Activated naive CD8-positive, alpha-beta T cell treated with anti-CD3 and anti-CD28 coated beads, Interleukin-2, amount 50 U/mL, for 24 hours (primary cell): ENCODE data around the gene ANO8.
A peak's percentile ranks its signal among the peaks of the same experiment; 100 is the strongest.
"Not testable (repeated sequence)": the region's sequence is repeated elsewhere in the genome, so short reads cannot be mapped to it uniquely, and the experiment has no call there.

Source experiments
- ATAC-seq: fragments of 150-1000 bp; cut with Tn5 transposase; one replicate; pipeline ENCODE4 v1.10.0; 2021
- DNase-seq: peaks from one replicate; pipeline ENCODE4 v3.0.0; 2021
- H3K27ac Mint-ChIP-seq: one replicate; pipeline ENCODE4 v1.8.0; 2021; ENCODE audit warnings: mild to moderate bottlenecking, mixed read lengths
- H3K27me3 Mint-ChIP-seq: one replicate; pipeline ENCODE4 v1.8.0; 2021; ENCODE audit warnings: mixed read lengths
- H3K36me3 Mint-ChIP-seq: one replicate; pipeline ENCODE4 v1.8.0; 2021; ENCODE audit warnings: low read depth, mixed read lengths
- H3K4me1 Mint-ChIP-seq: one replicate; pipeline ENCODE4 v1.8.0; 2021; ENCODE audit warnings: mixed read lengths
- H3K4me3 Mint-ChIP-seq: one replicate; pipeline ENCODE4 v1.8.0; 2021; ENCODE audit warnings: mild to moderate bottlenecking, moderate library complexity, mixed read lengths
- H3K9me3 Mint-ChIP-seq: one replicate; pipeline ENCODE4 v1.8.0; 2021; ENCODE audit warnings: mixed read lengths

Gene ANO8

GRCh38 chr19:17334414-17335409, at the start of gene ANO8:
Gene ANO8, minus strand, starts transcription at chr19:17334855. Its CDS starts 185 bp downstream, at chr19:17334670.
- Mint-ChIP-seq H3K4me3 (peak within 1 kb of the TSS; percentile 81), H3K36me3 (no peaks in the 10 kb centered on the region), H3K27me3 (no peaks in the 10 kb centered on the region), H3K27ac (peak within 1 kb of the TSS; percentile 79), H3K4me1 (peaks cover 33% of the 10 kb centered on the region), H3K9me3 (no peaks in the 10 kb centered on the region)
- ATAC-seq, result peak; percentile 51
- DNase-seq, result peak; percentile 97

GRCh38 chr19:17380426-17381138, 45.9 kb upstream of the ANO8 start:
- H3K27ac Mint-ChIP-seq, result no peak overlapping the region
- no peak overlapping the region for H3K4me3 Mint-ChIP-seq
- H3K36me3 Mint-ChIP-seq, result peaks cover 2% of the 10 kb centered on the region
- DNase-seq (no peak), ATAC-seq (no peak)
- H3K9me3 Mint-ChIP-seq, result no peaks in the 10 kb centered on the region
- peaks cover 4% of the 10 kb centered on the region for H3K27me3 Mint-ChIP-seq
- H3K4me1 Mint-ChIP-seq, result peaks cover 13% of the 10 kb centered on the region

GRCh38 chr19:17379221-17379631, 44.6 kb upstream of the ANO8 start:
- no peak for DNase-seq
- Mint-ChIP-seq H3K27me3 (peaks cover 4% of the 10 kb centered on the region), H3K9me3 (no peaks in the 10 kb centered on the region), H3K4me3 (no peak overlapping the region), H3K27ac (no peak overlapping the region), H3K4me1 (peaks cover 13% of the 10 kb centered on the region), H3K36me3 (peaks cover 2% of the 10 kb centered on the region)
- no peak for ATAC-seq

- H3K27ac Mint-ChIP-seq, result no peak overlapping the region
- H3K27me3 Mint-ChIP-seq, result peaks cover 6% of the 10 kb centered on the region
- peaks cover 2% of the 10 kb centered on the region for H3K36me3 Mint-ChIP-seq
- ATAC-seq, result no peak
- H3K4me3 Mint-ChIP-seq, result no peak overlapping the region
- H3K9me3 Mint-ChIP-seq, result no peaks in the 10 kb centered on the region
- no peak for DNase-seq
- H3K4me1 Mint-ChIP-seq, result peaks cover 12% of the 10 kb centered on the region
Measured at GRCh38 chr19:17378271-17378670, 43.6 kb upstream of the ANO8 start.

GRCh38 chr19:17376935-17377600, 42.4 kb upstream of the ANO8 start, which contains the start of gene PLVAP:
Gene PLVAP, minus strand, starts transcription at chr19:17377342. Its CDS starts 54 bp downstream, at chr19:17377288.
- ATAC-seq (no peak), DNase-seq (no peak)
- peaks cover 2% of the 10 kb centered on the region for H3K36me3 Mint-ChIP-seq
- no peaks in the 10 kb centered on the region for H3K9me3 Mint-ChIP-seq
- peaks cover 6% of the 10 kb centered on the region for H3K27me3 Mint-ChIP-seq
- no peak within 1 kb of the TSS for H3K4me3 Mint-ChIP-seq
- no peak within 1 kb of the TSS for H3K27ac Mint-ChIP-seq
- H3K4me1 Mint-ChIP-seq, result peaks cover 2% of the 10 kb centered on the region

- DNase-seq (no peak), ATAC-seq (no peak)
- peak overlapping the region; percentile 5 for H3K4me3 Mint-ChIP-seq
- no peaks in the 10 kb centered on the region for H3K9me3 Mint-ChIP-seq
- no peak overlapping the region for H3K27ac Mint-ChIP-seq
- H3K36me3 Mint-ChIP-seq, result no peaks in the 10 kb centered on the region
- peaks cover 7% of the 10 kb centered on the region for H3K4me1 Mint-ChIP-seq
- peaks cover 10% of the 10 kb centered on the region for H3K27me3 Mint-ChIP-seq
Measured at GRCh38 chr19:17370026-17370587, 35.5 kb upstream of the ANO8 start.

- Mint-ChIP-seq H3K27ac (no peak overlapping the region), H3K27me3 (peaks cover 10% of the 10 kb centered on the region), H3K9me3 (no peaks in the 10 kb centered on the region), H3K4me1 (peaks cover 5% of the 10 kb centered on the region), H3K36me3 (no peaks in the 10 kb centered on the region), H3K4me3 (no peak overlapping the region)
- ATAC-seq, result no peak
- no peak for DNase-seq
Measured at GRCh38 chr19:17365361-17365760, 30.7 kb upstream of the ANO8 start.

GRCh38 chr19:17363852-17364605, 29.4 kb upstream of the ANO8 start:
- not testable (repeated sequence) for ATAC-seq, DNase-seq, H3K9me3 Mint-ChIP-seq, H3K27me3 Mint-ChIP-seq, H3K36me3 Mint-ChIP-seq, H3K4me1 Mint-ChIP-seq, H3K27ac Mint-ChIP-seq, H3K4me3 Mint-ChIP-seq

- no peak for ATAC-seq
- Mint-ChIP-seq H3K4me1 (no peaks in the 10 kb centered on the region), H3K27ac (no peak overlapping the region)
Measured at GRCh38 chr19:17359905-17360800, 25.5 kb upstream of the ANO8 start.

GRCh38 chr19:17358395-17358794, 23.7 kb upstream of the ANO8 start:
- H3K27ac Mint-ChIP-seq, result no peak overlapping the region
- no peaks in the 10 kb centered on the region for H3K9me3 Mint-ChIP-seq
- H3K4me3 Mint-ChIP-seq, result no peak overlapping the region

More at GRCh38 chr19:17359905-17360800, 25.5 kb upstream of the ANO8 start:
- no peak for DNase-seq
- Mint-ChIP-seq H3K27me3 (peaks cover 4% of the 10 kb centered on the region), H3K9me3 (no peaks in the 10 kb centered on the region), H3K4me3 (no peak overlapping the region), H3K36me3 (no peaks in the 10 kb centered on the region)

GRCh38 chr19:17357724-17358123, 23.1 kb upstream of the ANO8 start:
- H3K27ac Mint-ChIP-seq, result no peak overlapping the region
- DNase-seq (no peak), ATAC-seq (no peak)
- H3K4me1 Mint-ChIP-seq, result no peaks in the 10 kb centered on the region
- H3K36me3 Mint-ChIP-seq, result no peaks in the 10 kb centered on the region
- no peak overlapping the region for H3K4me3 Mint-ChIP-seq
- peaks cover 6% of the 10 kb centered on the region for H3K27me3 Mint-ChIP-seq
- no peaks in the 10 kb centered on the region for H3K9me3 Mint-ChIP-seq

More at GRCh38 chr19:17358395-17358794, 23.7 kb upstream of the ANO8 start:
- Mint-ChIP-seq H3K4me1 (no peaks in the 10 kb centered on the region), H3K27me3 (peaks cover 3% of the 10 kb centered on the region), H3K36me3 (no peaks in the 10 kb centered on the region)
- DNase-seq (no peak), ATAC-seq (no peak)

GRCh38 chr19:17357078-17357666, 22.5 kb upstream of the ANO8 start:
- H3K36me3 Mint-ChIP-seq, result no peaks in the 10 kb centered on the region
- no peaks in the 10 kb centered on the region for H3K4me1 Mint-ChIP-seq
- no peak for ATAC-seq
- no peak overlapping the region for H3K4me3 Mint-ChIP-seq
- H3K27me3 Mint-ChIP-seq, result peaks cover 5% of the 10 kb centered on the region
- H3K27ac Mint-ChIP-seq, result no peak overlapping the region
- no peak for DNase-seq
- H3K9me3 Mint-ChIP-seq, result no peaks in the 10 kb centered on the region
